ENCODE measurements around the gene FZD10.

The FZD10 gene

GRCh38 chr12:130158754-130159059 lies 3.6 kb upstream of the FZD10 start:
- H3K27me3 Mint-ChIP-seq, result peaks cover 36% of the 10 kb centered on the region
- peaks cover 6% of the 10 kb centered on the region for H3K4me1 Mint-ChIP-seq
- H3K4me3 Mint-ChIP-seq, result no peak overlapping the region
- no peaks in the 10 kb centered on the region for H3K9me3 Mint-ChIP-seq
- no peak overlapping the region for H3K27ac Mint-ChIP-seq
- no peaks in the 10 kb centered on the region for H3K36me3 Mint-ChIP-seq

DNA sequence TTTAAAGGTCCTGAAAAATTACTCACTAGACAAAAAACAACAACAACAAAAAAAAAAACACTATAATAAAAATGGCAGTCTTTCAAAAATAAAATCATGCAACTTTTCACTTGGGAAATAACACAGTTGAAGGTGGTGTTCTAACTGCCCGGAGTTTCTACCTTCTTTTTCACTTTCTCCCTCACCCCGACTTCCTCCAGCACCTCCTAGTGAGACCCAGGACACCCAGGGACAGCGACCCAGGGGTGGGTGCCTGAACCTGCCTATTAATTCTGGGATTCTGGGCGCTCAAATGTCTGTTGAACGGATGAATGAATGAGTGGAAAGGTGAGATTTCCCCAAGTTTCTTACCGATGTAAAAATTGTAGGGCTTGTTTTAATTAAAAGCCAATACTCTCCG lies 2.0 kb upstream of the FZD10 start:
- H3K36me3 Mint-ChIP-seq, result no peaks in the 10 kb centered on the region
- H3K9me3 Mint-ChIP-seq, result no peaks in the 10 kb centered on the region
- H3K4me3 Mint-ChIP-seq, result no peak overlapping the region

DNA sequence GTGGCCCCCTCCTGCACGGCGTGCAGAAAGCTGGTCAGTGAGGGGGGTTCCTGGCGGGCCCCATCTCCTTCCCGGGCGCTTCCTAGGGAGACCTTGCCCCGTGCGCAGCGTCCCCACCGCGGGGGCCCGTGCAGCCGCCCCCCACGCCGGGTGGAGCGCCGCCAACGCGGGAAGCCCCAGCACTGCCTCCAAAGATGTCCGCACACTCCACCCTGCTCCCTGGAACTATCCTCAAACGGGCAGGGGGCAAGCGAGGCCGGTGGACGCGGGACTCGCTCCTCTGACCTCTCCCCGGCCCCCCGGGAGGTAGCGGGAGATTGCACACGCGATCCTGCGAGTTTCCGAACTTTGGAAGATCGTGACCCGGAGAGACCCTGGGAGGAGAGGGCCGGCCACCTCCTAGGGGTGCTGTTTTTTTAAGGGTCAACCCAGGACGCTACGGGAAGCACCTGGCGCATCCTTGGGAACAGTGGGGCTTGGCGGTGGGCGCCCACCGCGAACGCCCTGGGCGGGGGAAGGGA lies 1.5 kb upstream of the FZD10 start:
- peaks cover 27% of the 10 kb centered on the region for H3K27me3 Mint-ChIP-seq
- peaks cover 7% of the 10 kb centered on the region for H3K4me1 Mint-ChIP-seq
- no peak overlapping the region for H3K27ac Mint-ChIP-seq
- no peaks in the 10 kb centered on the region for H3K9me3 Mint-ChIP-seq
- no peak overlapping the region for H3K4me3 Mint-ChIP-seq
- no peaks in the 10 kb centered on the region for H3K36me3 Mint-ChIP-seq

More for the DNA sequence above, 2.0 kb upstream of the FZD10 start:
- H3K27me3 Mint-ChIP-seq, result peaks cover 28% of the 10 kb centered on the region
- no peak overlapping the region for H3K27ac Mint-ChIP-seq
- peaks cover 7% of the 10 kb centered on the region for H3K4me1 Mint-ChIP-seq

DNA sequence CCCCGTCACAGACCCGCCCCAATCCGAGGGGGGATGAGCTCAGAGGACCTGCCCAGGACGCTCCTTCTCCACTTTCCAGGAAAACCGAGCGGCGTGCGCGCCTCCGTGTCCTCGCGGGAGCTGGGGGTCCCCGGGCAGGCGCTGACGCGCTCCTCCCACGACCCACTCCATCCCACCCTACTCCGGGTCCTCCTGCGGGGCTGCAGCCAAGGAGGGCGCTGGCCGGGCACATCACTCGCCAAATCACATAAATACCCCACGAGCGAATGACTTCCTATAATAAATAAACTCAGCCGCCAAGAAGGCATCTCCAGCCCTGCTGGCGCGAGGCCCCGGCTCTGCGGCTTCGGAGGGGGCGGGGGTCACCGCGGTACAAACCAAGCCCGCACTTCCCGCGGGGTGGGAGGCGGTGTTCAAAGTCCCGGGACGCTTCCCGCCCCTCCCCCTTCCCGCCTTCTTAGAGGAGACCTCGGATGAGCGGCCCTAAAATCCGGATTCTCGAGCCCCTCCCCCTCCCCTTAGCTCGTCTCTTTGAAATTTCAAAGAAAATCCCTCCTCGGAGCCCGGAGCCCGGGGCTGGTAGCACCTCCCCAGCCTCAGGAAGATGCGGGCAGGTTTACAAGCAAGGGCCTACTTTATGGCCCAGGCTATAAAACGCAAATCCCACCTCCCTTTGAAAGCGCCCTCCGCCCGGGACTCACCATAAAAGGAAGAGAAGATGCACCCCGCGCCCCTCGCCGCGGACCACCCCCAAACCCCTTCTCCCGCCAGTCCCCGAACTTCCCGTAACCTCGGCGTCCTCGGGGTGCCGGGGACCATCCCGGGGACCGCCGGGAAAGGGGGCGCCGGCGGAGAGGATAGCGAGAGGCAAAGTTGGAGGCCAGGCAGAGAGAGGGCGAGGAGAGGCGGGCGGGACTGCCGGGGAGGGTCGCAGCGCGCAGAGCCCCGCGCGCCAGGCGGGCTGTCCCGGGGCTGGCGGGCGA lies 712 bp upstream of the FZD10 start:
- Mint-ChIP-seq H3K9me3 (no peaks in the 10 kb centered on the region), H3K4me1 (peaks cover 7% of the 10 kb centered on the region), H3K36me3 (no peaks in the 10 kb centered on the region), H3K27me3 (peaks cover 28% of the 10 kb centered on the region), H3K27ac (no peak overlapping the region), H3K4me3 (no peak overlapping the region)

DNA sequence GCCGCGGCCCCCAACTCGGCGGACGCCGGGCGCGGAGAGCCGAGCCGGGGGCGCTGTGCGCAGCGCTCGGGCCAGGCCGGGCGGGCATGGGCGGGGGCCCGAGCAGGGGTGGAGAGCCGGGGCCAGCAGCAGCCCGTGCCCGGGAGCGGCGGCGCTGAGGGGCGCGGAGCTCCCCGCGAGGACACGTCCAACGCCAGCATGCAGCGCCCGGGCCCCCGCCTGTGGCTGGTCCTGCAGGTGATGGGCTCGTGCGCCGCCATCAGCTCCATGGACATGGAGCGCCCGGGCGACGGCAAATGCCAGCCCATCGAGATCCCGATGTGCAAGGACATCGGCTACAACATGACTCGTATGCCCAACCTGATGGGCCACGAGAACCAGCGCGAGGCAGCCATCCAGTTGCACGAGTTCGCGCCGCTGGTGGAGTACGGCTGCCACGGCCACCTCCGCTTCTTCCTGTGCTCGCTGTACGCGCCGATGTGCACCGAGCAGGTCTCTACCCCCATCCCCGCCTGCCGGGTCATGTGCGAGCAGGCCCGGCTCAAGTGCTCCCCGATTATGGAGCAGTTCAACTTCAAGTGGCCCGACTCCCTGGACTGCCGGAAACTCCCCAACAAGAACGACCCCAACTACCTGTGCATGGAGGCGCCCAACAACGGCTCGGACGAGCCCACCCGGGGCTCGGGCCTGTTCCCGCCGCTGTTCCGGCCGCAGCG lies 639 bp downstream of the FZD10 start:
- Mint-ChIP-seq H3K36me3 (no peaks in the 10 kb centered on the region), H3K9me3 (no peaks in the 10 kb centered on the region)

GRCh38 chr12:130163461-130164215 lies 1.4 kb downstream of the FZD10 start:
- Mint-ChIP-seq H3K27ac (no peak overlapping the region), H3K4me1 (peaks cover 7% of the 10 kb centered on the region), H3K27me3 (peaks cover 22% of the 10 kb centered on the region), H3K9me3 (no peaks in the 10 kb centered on the region), H3K4me3 (no peak overlapping the region), H3K36me3 (no peaks in the 10 kb centered on the region)

More for the DNA sequence above, 639 bp downstream of the FZD10 start:
- H3K4me3 Mint-ChIP-seq, result peak overlapping the region; percentile 68
- H3K4me1 Mint-ChIP-seq, result peaks cover 7% of the 10 kb centered on the region
- no peak overlapping the region for H3K27ac Mint-ChIP-seq
- H3K27me3 Mint-ChIP-seq, result peaks cover 25% of the 10 kb centered on the region

GRCh38 chr12:130164216-130164542 lies 1.9 kb downstream of the FZD10 start:
- no peak overlapping the region for H3K27ac Mint-ChIP-seq
- peaks cover 7% of the 10 kb centered on the region for H3K4me1 Mint-ChIP-seq
- H3K27me3 Mint-ChIP-seq, result peaks cover 24% of the 10 kb centered on the region
- H3K9me3 Mint-ChIP-seq, result no peaks in the 10 kb centered on the region
- H3K36me3 Mint-ChIP-seq, result no peaks in the 10 kb centered on the region
- no peak overlapping the region for H3K4me3 Mint-ChIP-seq

DNA sequence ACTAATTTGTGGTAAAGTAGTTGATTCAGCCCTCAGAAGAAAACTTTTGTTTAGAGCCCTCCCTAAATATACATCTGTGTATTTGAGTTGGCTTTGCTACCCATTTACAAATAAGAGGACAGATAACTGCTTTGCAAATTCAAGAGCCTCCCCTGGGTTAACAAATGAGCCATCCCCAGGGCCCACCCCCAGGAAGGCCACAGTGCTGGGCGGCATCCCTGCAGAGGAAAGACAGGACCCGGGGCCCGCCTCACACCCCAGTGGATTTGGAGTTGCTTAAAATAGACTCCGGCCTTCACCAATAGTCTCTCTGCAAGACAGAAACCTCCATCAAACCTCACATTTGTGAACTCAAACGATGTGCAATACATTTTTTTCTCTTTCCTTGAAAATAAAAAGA lies 2.7 kb downstream of the FZD10 start:
- Mint-ChIP-seq H3K36me3 (no peaks in the 10 kb centered on the region), H3K27me3 (peaks cover 25% of the 10 kb centered on the region), H3K4me1 (peaks cover 7% of the 10 kb centered on the region), H3K4me3 (no peak overlapping the region), H3K9me3 (no peaks in the 10 kb centered on the region), H3K27ac (no peak overlapping the region)

DNA sequence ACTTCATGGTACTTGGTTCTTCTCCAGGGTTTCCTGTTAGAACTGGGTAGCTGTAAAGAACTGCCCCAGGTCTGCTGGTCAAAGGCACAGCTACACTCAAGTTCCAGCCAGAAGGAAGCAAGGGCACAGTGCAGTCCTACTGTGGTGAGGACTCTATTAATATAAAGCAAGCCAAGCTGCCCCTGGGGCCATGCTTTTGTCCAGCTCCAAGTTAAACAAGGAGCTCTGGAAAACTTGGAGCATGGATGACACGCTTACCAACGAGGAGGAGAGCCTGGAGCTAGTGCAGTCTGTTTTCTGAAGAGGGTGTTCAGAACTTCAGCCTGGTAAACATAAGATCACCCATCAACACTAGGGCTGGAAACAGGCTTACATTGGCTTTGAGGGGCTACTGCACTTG lies 4.0 kb downstream of the FZD10 start:
- H3K9me3 Mint-ChIP-seq, result no peaks in the 10 kb centered on the region
- peaks cover 31% of the 10 kb centered on the region for H3K27me3 Mint-ChIP-seq
- H3K36me3 Mint-ChIP-seq, result no peaks in the 10 kb centered on the region
- no peak overlapping the region for H3K27ac Mint-ChIP-seq
- no peak overlapping the region for H3K4me3 Mint-ChIP-seq
- peaks cover 7% of the 10 kb centered on the region for H3K4me1 Mint-ChIP-seq

GRCh38 chr12:130167537-130167936 lies 5.3 kb downstream of the FZD10 start:
- Mint-ChIP-seq H3K27me3 (peaks cover 33% of the 10 kb centered on the region), H3K36me3 (no peaks in the 10 kb centered on the region), H3K9me3 (no peaks in the 10 kb centered on the region), H3K4me3 (no peak overlapping the region), H3K27ac (no peak overlapping the region), H3K4me1 (peaks cover 7% of the 10 kb centered on the region)

GRCh38 chr12:130169256-130169655 lies 7.0 kb downstream of the FZD10 start:
- peaks cover 28% of the 10 kb centered on the region for H3K27me3 Mint-ChIP-seq
- no peaks in the 10 kb centered on the region for H3K4me1 Mint-ChIP-seq
- H3K36me3 Mint-ChIP-seq, result no peaks in the 10 kb centered on the region
- no peaks in the 10 kb centered on the region for H3K9me3 Mint-ChIP-seq
- H3K27ac Mint-ChIP-seq, result no peak overlapping the region
- no peak overlapping the region for H3K4me3 Mint-ChIP-seq

DNA sequence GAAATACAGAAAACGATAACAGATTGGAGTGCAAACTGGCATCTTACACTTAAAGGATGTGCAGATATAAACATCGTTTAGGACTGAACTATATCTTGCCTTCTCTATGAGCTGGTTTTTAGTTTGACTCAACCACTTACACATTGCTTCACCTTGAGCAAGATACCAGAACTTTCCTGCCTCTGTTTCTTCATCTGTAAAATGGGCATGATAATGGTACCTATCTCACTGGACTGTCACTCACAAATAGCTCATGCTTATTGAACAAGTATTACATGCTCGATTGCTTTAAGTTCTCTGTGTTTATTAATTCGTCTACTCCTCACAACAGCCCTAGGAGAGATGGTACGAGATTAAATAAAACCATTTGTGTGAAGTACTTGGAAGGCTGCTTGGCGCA lies 7.7 kb downstream of the FZD10 start:
- H3K27me3 Mint-ChIP-seq, result peaks cover 28% of the 10 kb centered on the region
- H3K36me3 Mint-ChIP-seq, result no peaks in the 10 kb centered on the region
- H3K27ac Mint-ChIP-seq, result no peak overlapping the region
- no peak overlapping the region for H3K4me3 Mint-ChIP-seq
- no peaks in the 10 kb centered on the region for H3K4me1 Mint-ChIP-seq
- H3K9me3 Mint-ChIP-seq, result no peaks in the 10 kb centered on the region

- peaks cover 25% of the 10 kb centered on the region for H3K27me3 Mint-ChIP-seq
- H3K4me3 Mint-ChIP-seq, result no peak overlapping the region
- H3K27ac Mint-ChIP-seq, result no peak overlapping the region
- H3K4me1 Mint-ChIP-seq, result no peaks in the 10 kb centered on the region
- H3K9me3 Mint-ChIP-seq, result no peaks in the 10 kb centered on the region
- no peaks in the 10 kb centered on the region for H3K36me3 Mint-ChIP-seq
These were observed 8.3 kb downstream of the FZD10 start for GRCh38 chr12:130170611-130171010.

- H3K27ac Mint-ChIP-seq, result no peak overlapping the region
- no peak overlapping the region for H3K4me3 Mint-ChIP-seq
- peaks cover 7% of the 10 kb centered on the region for H3K9me3 Mint-ChIP-seq
- H3K27me3 Mint-ChIP-seq, result peaks cover 15% of the 10 kb centered on the region
- no peaks in the 10 kb centered on the region for H3K36me3 Mint-ChIP-seq
- no peaks in the 10 kb centered on the region for H3K4me1 Mint-ChIP-seq
These were observed 15.5 kb downstream of the FZD10 start for GRCh38 chr12:130177635-130178242.

DNA sequence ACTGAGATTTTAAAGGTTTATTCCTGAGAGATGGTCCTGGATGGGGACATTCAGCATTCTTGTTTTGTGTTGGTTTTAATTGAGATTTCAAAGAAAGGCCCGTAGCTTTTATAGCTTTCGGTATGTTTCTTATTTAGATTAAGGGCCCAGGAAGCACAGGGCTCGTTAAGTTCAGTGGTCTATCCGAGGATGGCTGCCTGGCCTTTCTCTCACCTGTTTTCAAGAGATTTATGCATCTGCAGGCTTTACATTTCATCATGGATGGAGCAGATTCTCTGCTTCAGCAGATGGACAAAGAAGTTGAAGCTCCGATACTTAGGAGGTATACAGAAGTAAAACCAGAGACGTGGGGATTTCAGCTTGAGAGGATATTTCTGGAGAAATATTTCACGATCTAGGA lies 16.0 kb downstream of the FZD10 start:
- H3K27me3 Mint-ChIP-seq, result peaks cover 15% of the 10 kb centered on the region
- H3K27ac Mint-ChIP-seq, result no peak overlapping the region
- no peaks in the 10 kb centered on the region for H3K36me3 Mint-ChIP-seq
- peaks cover 10% of the 10 kb centered on the region for H3K9me3 Mint-ChIP-seq
- no peak overlapping the region for H3K4me3 Mint-ChIP-seq
- no peaks in the 10 kb centered on the region for H3K4me1 Mint-ChIP-seq

Data from activated naive CD4-positive, alpha-beta T cell treated with anti-CD3 and anti-CD28 coated beads, Interleukin-2, amount 50 U/mL, for 24 hours (primary cell).